ENCODE measurements around the gene WDR64.
A peak's percentile ranks its signal among the peaks of the same experiment; 100 is the strongest.
"Not testable (repeated sequence)": the region's sequence is repeated elsewhere in the genome, so short reads cannot be mapped to it uniquely, and the experiment has no call there.

Gene WDR64

DNA sequence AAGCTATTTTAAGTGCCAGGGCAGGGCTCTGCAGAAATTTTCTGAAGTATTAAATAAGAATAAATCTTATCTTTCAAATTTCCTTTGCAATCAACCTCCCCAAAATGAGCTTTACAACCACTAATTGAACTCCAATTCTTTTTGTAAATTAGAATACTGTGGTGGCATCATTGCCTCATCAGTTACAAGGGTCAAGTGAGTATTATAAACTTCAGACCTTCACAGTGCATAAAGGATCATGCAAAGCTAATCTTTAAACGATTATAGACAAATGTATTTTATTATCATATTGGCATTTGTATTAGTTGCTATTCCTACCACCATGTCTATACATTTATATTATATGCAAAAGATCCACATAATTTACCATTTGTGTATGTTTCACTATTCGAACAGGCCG is 19.1 kb upstream of the WDR64 start:
- no peak for DNase-seq

DNA sequence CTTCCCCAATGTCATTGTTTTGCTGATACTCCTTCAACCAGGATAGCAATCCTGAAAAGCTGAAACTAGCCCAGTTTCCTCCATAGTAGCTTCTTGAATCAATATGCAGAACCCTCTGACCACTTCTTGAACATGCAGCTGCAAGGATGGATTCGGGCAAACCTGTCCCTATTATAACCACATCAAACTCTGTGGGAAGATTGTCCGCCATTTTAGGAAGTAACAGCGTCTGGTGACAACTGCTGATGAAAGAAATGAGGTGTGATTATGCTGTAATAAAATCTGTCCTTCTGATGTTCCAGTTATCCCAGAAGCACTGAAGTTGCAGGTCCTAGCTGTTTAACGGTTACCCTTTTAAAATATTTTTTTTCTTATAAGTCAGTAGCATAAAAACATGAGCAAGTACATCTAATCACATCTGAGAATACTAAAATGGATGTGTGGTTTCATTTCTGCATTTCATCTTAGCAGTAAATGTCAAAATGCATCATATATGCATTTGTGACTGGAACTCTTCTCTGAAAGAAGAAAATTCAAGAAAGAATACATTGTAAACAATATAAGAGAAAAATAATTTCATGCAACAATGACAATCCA is 16.4 kb upstream of the WDR64 start:
- no peak for DNase-seq

DNA sequence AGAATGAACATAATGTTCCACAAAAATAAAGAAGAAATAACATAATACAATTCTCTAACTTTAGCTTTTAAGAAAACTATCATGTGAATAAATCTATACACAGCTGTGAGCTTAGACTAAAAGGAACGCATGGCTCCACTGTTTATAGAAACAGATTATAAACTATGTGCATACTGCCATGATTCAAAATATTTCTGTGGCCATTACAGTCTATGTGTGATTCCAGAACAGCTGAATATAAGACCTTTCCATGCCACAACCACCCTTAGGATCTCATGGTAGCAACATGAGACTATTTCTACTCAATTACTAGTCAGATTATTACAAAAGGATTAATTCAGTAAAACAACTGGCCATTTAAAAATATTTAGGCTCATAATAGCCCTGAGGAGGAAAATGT is 15.8 kb upstream of the WDR64 start:
- DNase-seq = no peak

DNA sequence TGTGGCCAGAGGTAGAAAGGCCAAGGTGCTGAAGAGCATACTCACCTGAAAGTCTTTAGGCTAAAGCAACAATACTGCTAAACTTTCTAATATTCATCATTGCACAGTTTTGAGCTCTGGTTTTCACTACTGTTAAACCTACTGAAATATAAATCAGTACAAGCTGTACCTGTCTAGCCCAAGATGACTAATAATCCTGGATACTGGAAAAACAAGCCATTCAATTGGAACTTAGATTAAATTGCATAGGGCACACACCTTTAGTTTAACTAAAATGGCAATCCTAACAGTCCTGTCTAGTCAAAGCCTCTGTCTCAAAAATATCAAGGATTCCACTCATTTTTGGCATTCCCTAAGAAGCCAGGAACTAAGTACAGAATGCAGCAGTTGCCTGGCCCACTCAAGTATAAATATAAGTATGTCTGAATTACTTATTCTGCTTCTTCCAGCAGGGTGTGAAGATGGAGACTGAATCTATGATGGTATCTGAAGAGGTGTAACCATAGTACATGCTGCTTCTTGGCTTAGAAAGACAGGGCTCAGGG is 15.0 kb upstream of the WDR64 start:
- no peak for DNase-seq

DNA sequence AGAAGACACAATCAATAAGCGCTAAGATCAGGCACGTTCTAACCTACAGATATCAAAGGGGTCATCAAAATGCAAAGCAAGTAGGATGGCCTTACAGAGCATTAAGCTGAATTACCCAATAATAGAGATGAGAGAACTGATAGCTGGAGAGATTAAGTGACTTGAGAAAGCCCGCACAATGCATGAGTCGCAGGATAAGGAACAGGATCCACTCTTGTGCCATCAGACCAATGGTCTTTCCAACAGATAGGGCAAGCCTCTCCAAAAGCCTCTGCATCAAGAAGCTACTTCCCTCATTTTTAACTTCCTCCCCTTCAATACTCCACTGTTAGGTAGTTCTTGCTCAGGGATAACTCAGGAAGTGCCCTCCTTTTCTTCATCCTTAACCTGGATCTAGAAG is 14.5 kb upstream of the WDR64 start:
- DNase-seq = no peak

DNA sequence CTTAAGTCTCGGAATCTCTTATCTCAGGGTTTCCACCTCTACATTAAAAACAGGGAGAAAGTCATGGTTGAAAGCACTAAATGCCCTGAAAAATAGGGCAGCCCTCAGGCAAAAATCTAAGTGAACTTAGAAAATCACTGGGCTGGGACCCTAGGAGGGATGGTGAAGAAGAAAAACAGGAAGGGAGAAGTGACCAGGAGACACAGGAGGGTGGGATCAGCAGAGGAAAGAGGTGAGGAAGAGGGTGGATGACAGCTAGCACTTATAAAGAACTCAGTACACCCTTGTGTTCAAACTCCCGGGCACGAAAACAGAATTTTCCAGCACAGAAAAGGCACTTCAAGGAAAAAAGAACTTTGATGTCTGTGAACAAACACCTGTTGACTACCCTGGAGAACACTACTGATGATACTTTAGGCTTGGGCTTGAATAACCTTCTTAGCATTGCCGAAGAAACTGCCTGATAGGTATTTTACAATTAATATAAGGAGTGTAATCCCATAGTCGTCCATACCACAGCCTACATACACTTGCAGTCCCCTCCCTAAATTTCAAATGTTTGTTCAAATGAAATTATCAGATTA is 13.9 kb upstream of the WDR64 start:
- DNase-seq = no peak

DNA sequence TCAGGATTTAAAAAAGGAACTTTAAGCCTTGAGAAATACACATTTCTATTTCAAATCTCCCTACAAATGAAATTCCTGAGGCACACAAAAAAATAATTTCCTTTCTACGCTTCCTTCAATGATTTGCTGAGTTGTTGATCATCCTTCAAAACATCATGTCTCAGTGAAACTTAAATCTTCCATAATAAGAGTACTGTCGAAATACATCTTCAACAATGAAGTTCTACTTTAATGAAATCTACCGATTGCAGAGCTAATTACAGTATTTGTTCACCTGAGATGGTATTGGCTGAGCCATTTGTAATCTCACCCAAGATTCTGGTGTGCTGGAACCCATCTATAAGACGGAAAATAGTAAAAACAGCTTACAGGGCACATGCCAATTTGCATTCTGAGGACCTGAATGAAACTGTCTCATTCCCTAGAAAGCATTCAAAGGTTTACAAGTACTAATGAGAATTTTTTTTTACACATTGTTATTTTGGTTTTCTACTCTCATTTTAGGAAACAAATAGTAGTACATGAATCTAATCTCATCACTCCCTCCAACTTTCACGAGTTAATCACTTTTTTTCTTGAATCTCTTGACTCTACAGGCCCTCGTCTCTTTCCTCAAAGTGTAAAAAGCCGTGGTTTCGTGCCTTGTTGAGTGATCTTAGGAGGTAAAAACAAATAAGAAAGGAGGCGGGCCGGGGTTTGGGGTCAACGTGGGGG is 13.0 kb upstream of the WDR64 start:
- peak in 1 of 2 donors; percentile 10 for DNase-seq

DNA sequence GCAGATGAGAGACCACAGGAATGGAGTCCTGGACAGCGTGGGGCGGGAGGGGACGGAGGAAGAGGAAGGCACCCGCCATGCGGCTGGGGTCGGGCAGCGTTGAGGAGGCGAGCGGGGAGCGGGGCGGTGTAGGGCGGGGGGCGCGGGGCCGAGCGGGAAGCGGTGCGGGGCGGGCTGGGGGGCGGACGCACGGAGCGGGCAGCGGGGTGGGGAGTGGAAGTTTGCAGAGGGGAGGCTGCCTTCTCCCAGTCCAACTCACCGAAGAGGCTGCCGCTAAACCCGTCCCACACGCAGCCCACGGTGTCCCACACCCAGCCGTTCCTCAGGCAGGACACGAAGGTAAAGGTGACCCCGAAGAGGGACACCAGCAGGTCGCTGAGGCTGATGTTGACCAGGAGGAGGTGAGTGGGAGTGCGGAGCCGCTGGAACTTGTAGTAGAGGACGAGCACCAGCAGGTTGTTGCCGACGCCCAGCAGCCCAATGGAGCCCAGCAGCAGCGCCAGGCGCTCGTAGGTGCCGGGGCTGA is 12.4 kb upstream of the WDR64 start:
- DNase-seq = peak in 1 of 2 donors; percentile 14

DNA sequence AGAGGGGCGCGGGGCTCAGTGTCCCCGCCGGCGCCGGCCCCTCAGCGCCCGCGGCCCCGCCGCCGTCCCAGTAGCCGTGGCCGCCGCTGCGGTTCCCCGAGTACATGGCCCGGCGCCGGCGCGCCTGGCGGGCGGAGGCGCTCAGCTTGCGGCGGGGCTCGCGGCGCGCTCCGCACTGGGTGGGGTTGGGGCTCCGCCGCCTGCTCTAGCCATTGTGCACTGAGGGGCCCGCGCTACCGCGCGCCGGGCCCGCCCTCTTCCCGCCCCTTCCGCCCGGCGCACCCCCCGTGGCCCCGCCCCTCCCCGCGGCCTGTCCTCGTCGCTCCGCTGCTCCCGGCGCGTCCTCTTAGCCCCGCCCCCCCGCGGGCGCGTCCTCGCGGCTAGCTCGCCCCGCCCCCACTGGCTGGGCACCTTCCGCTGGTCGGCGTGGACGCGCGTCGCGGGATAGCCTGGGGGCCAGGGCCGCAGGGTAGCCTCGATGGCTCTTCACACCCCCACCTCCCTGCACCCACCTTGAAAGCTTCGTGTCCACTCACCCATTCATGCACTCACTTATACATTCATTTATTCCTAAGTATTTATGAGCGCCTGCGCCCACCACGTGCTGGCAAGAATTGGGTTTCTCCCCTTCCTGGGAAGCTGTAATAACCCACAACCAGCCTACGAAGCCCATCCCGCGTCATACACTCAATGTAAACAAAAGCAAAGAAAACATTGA is 11.8 kb upstream of the WDR64 start, which contains the start of the genes CHML and OPN3:
Gene CHML, minus strand, starts transcription at position 221 of the 718 bp plus-strand sequence. CDS start 4,603 bp downstream, outside the sequence.
Gene OPN3, minus strand, starts transcription at position 221 of the 718 bp plus-strand sequence. Its CDS starts 115 bp downstream, at position 106.
- peak; percentile 92 to 93 for DNase-seq

DNA sequence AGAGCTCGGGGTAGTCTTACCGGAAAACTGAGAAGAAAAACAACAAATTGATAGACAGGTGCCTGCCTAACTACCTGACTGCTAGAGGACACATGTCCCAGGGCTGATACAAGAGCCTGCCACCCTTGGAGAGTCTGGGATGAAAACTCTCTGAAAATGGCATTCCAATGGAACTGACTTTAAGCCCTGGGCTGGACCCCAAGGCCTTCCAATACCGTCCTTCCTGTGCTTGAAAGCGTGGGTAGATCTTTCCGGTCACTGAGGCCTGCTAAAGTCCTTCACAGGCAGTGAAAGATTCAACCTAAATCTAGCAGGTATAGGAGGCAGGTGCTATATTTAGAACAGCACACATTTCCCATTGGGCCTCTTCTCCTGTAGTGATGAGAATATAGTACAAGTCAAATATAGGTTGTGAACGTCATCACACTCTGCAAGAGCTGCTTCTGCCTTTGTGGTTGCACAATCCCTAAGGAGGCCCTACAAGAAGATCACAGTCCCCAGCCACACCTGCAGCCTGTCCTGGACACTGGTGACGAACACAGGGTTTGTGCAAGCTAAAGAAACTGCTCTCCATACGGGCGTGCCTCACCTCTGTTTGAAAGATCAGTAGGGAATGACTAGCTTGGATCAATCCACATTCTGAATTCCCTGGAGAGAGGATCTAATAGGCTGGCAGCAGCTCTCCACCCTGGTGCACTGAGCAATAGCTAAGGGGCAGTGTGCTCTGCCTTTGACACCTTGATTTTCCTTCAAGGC is 11.0 kb upstream of the WDR64 start:
- no peak for DNase-seq

DNA sequence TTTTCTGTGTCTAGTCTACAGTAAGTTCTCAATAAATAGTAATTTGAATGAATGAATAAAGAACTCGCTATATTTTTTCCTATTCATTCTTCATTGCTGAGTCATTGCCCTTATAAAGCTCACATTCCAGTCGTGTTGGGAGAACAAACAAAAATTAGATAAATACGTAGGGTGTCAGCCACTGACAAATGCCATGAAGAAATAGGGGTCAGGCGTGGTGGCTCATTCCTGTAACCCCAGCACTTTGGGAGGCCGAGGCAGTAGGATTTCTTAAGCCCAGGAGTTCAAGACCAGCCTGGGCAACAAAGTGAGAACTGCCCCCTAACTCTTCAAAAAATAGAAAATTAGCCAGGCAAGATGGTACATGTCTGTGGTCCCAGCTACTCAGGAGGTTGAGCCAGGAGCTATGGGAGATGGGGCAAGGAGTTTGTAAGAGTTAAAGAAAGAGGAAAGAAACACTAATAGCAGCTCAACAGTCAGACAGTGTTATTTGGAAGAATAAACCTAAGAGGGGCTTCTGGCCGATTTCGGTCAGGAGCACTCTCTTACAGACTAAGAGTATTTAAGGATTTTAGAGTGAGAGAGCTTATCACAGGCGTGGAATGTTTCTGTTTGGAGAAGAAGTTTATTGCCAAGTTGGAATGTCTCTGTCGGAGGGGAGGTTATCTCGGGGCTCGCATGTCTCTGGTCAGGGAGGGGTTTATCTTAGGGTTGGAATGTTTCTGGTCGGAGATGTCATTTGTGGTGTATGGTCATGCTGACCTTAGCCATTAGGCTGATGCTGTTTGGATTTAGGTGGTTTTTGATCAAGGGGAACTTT is 10.1 kb upstream of the WDR64 start:
- DNase-seq = no peak

DNA sequence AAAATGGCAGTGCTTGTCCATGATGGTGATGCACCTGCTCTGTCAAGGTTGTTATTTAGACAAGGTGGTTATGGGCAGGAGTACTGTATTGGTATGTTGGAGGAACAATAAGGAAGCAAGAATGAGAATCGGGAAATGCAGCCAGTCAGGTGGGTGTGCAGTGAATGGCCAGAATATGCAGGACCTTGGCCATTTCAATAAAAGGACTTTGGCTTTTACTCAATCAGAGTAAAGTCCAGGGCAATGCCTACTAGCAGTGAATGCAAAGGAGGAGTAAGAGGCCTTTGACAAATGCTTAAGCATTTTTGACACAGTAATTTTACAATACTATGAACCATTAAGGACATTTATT is 9.5 kb upstream of the WDR64 start:
- no peak for DNase-seq

DNA sequence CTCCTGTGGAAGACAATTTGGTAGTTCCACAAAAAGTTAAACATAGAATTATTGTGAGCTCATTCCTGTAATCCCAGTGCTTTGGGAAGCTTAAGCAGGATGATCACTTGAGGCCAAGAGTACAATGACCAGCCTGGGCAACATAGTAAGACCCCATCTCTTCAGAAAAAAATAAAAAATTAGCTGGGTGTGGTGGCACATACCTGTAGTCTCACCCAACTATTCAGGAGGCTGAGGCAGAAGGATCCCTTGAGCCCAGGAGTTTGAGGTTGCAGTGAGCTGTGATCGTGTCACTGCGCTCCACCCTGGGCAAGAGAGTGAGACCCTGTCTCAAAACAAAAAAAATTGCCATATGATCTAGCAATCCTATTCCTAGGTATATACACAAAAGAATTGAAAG is 7.8 kb upstream of the WDR64 start:
- no peak for DNase-seq

DNA sequence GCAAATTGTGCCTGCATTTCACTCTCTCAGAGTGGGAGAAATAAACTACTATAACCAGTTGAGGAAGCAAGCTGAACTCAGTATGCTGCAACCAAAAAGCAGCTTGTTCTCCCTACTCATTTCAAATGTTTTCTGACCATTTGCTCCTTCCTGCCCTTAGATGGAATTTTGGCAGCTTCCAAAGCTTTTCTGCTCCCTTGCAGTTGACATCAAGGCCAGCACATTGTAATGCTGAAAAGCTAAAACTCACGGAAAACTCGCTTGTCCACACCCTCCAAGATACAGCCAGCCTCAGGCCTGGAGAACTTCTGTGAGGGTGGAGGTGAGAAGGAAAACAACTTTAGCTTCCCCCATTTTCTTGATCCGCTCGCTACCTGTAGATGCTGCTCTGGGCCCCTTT is 6.9 kb upstream of the WDR64 start:
- no peak for DNase-seq

DNA sequence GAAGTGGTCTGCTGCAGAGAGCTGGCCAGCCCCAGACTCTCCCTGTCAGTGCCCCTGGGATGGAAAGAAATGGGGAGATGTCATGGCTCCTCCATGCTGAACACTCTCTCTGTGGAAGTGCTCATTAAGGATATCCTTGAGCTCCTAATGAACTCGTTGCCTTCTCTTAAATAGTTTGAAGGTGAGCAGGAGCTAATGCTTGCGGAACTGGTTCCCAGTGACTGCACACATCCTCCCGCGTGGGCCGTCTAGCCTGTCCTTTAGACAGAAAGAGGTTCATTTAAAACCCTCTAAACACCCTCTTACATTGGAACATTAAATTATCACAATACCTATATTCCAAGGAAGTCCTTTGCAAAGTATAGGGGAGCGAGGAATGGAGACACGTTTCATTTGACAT is 5.9 kb upstream of the WDR64 start:
- DNase-seq = no peak

DNA sequence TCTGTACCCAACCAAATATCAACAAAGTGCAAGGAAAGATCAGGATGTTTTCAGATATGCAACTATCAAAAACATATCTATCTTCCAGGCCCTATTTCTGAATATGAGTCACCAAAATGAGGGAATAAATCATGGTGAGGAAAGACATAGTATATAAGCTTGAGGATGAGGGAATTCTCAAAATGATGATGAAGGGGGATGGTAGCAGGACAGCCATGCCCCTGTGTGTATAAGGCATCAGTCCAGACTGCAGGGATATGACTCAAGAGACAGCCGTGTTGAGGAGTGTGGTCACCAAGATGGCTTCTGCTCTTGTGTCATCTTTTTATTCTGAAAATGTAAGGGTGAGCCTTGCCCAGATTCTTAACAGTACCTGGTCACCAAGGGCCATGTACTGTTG is 4.4 kb upstream of the WDR64 start:
- DNase-seq = no peak

DNA sequence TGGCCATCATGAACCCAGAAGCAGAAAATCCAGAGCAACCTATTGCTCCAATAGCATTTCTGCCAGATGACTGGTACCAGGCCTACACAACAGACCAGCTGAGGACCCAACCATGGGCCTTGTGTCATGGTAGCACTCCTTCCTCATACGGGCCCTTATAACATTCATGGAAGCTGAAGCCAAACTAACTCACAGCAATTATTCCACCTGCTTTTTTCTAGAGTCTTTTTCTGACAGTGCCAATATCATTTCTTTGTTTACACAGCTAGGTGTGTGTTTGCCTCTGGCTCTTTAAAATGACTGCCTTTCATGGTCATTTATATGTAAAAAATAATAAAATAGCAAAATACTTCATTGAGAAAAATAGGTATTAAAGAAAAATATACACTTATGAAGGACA is 3.9 kb upstream of the WDR64 start:
- no peak for DNase-seq

DNA sequence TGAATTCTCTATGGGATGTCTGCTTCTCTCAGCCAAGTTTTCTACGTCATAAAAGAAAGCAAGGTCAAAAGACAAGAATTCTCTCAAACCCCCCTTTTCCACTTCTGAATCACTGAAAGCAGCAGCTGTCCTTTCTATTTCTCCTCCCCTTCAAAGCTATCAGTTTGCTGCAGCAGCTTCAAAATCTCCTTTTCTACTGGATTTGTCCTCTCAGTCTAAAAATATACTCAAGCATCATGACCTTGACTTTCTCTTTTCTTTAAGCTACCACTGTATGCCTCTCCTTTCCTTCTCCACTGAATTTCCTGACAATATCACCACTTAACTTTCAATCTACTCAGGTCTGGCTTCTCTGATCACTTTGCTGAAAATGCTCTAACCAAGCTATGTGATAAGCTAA is 1.9 kb downstream of the WDR64 start:
- no peak for DNase-seq

DNA sequence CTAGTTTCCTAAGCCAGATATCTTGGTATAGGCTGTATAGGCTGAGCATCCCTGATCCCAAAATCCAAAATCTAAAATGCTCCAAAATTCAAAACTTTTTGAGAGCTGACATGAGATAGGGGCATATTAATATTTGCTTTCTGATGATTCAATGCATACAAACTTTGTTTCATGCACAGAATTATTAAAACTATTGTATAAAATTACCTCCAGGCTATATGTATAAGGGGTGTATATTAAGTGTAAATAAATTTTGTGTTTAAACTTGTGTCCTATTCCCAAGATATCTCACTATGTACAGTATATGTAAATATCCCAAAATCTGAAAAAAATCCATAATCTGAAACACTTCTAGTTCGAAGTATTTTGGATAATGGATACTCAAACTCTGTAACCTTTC is 2.6 kb downstream of the WDR64 start:
- DNase-seq = no peak

DNA sequence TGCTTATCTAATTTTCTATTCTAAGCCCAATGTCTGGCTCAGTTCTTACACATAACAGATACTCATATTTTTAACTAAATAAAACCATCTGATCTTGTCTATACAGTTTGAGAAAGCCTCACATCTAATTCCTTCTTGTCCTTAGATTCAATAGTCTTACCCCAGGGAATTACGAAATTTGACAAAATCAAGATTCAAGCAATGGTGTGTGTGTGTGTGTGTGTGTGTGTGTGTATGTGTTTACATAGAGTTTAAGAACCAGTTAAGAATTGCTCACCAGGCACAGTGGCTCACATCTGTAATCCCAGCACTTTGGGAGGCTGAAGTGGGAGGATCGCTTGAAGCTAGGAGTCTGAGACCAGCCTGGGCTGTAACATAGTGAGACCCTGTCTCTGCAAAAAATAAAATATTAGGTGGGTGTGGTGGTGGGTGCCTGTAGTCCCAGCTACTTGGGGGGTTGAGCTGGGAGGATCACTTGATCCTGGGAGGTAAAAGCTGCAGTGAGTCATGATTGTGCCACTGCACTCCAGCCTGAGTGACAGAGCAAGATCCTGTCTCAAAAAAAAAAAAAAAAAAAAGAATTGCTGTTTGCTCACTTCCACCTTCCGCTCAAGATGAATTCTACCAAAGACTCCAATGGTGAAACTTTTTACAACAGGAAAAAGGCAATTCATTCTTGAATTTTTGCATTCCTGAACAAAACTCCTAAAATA is 6.2 kb downstream of the WDR64 start:
- DNase-seq = no peak

DNA sequence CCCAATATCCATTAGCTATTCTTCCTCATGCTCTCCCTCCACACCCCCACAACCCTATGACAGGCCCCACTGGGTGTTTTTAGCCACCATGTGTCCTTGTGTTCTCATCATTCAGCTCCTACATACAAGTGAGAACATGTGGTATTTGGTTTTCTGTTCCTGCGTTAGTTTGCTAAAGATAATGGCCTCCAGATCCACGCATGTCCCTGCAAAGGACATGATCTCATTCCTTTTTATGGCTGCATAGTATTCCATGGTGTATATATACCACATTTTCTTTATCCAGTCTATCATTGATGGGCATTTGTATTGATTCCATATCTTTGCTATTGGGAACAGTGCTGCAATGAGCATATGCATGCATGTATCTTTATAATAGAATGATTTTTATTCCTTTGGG is 6.9 kb downstream of the WDR64 start:
- DNase-seq = not testable (repeated sequence)
